ENCODE results near the gene SIL1. TPM values are rescaled to one million over a fixed set of nuclear protein-coding genes. Genes with fewer than 3 reads are reported as not detected.

SIL1 gene
- total RNA-seq, 1 experiment from 2014 or later = 114 TPM

- intact Hi-C loops (cut with micrococcal nuclease) = no loop called here
- BruUV-seq (replicated peaks) = no TSS peak
- CTCF ChIA-PET = no interaction called here
These were observed 199.6 kb downstream of the SIL1 start for GRCh38 chr5:138998521-138998920.

GRCh38 chr5:138996120-138996519 is 202.0 kb downstream of the SIL1 start:
- DNase-seq (ENCODE audit: unreplicated experiment) = no peak
- H3K27ac Mint-ChIP-seq (ENCODE audit: low read depth, unreplicated experiment) = no peak overlapping the region
- no peak for TF ChIP-seq CTCF (IDR thresholded peaks at IDR 0.05; ENCODE audit: unreplicated experiment)
- intact Hi-C loops (cut with micrococcal nuclease) = no loop called here
- H3K27me3 Mint-ChIP-seq (ENCODE audit: insufficient read depth, unreplicated experiment) = no peaks in the 10 kb centered on the region
- ChIA-PET POLR2A (no interaction called here), CTCF (no interaction called here)
- no peaks in the 10 kb centered on the region for H3K4me1 Mint-ChIP-seq (ENCODE audit: insufficient read depth, unreplicated experiment)
- H3K4me3 Mint-ChIP-seq (ENCODE audit: unreplicated experiment) = no peak overlapping the region
- peaks cover 7% of the 10 kb centered on the region for H3K9me3 Mint-ChIP-seq (ENCODE audit: unreplicated experiment)
- peaks cover 12% of the 10 kb centered on the region for H3K36me3 Mint-ChIP-seq (ENCODE audit: insufficient read depth, unreplicated experiment)
- no TSS peak for BruUV-seq (replicated peaks)

More at GRCh38 chr5:138998521-138998920, 199.6 kb downstream of the SIL1 start:
- Mint-ChIP-seq H3K36me3 (ENCODE audit: insufficient read depth, unreplicated experiment) (peaks cover 12% of the 10 kb centered on the region), H3K4me3 (ENCODE audit: unreplicated experiment) (no peak overlapping the region), H3K27me3 (ENCODE audit: insufficient read depth, unreplicated experiment) (no peaks in the 10 kb centered on the region), H3K4me1 (ENCODE audit: insufficient read depth, unreplicated experiment) (no peaks in the 10 kb centered on the region), H3K9me3 (ENCODE audit: unreplicated experiment) (peaks cover 7% of the 10 kb centered on the region), H3K27ac (ENCODE audit: low read depth, unreplicated experiment) (no peak overlapping the region)
- no peak for TF ChIP-seq CTCF (IDR thresholded peaks at IDR 0.05; ENCODE audit: unreplicated experiment)
- POLR2A ChIA-PET = interaction anchor here (1.0 kb wide), 1 partner anchor 21 kb away, joined by 3 read pairs; no protein-coding TSS in a partner anchor
- DNase-seq (ENCODE audit: unreplicated experiment) = no peak

GRCh38 chr5:138990986-138991590 is 207.1 kb downstream of the SIL1 start:
- H3K27ac Mint-ChIP-seq (ENCODE audit: low read depth, unreplicated experiment) = no peak overlapping the region
- DNase-seq (ENCODE audit: unreplicated experiment) = no peak

GRCh38 chr5:138989720-138990119 is 208.4 kb downstream of the SIL1 start:
- no peaks in the 10 kb centered on the region for H3K9me3 Mint-ChIP-seq (ENCODE audit: unreplicated experiment)
- BruUV-seq (replicated peaks) = no TSS peak
- no peaks in the 10 kb centered on the region for H3K27me3 Mint-ChIP-seq (ENCODE audit: insufficient read depth, unreplicated experiment)
- no peak for TF ChIP-seq CTCF (IDR thresholded peaks at IDR 0.05; ENCODE audit: unreplicated experiment)
- CTCF ChIA-PET = interaction anchor here (0.6 kb wide), 1 partner anchor 13 kb away, joined by 3 read pairs; no protein-coding TSS in a partner anchor
- H3K4me3 Mint-ChIP-seq (ENCODE audit: unreplicated experiment) = no peak overlapping the region
- H3K36me3 Mint-ChIP-seq (ENCODE audit: insufficient read depth, unreplicated experiment) = peaks cover 14% of the 10 kb centered on the region
- POLR2A ChIA-PET = no interaction called here
- peaks cover 4% of the 10 kb centered on the region for H3K4me1 Mint-ChIP-seq (ENCODE audit: insufficient read depth, unreplicated experiment)
- H3K27ac Mint-ChIP-seq (ENCODE audit: low read depth, unreplicated experiment) = no peak overlapping the region
- intact Hi-C loops (cut with micrococcal nuclease) = no loop called here
- DNase-seq (ENCODE audit: unreplicated experiment) = no peak

More at GRCh38 chr5:138990986-138991590, 207.1 kb downstream of the SIL1 start:
- POLR2A ChIA-PET = no interaction called here
- no peaks in the 10 kb centered on the region for H3K4me1 Mint-ChIP-seq (ENCODE audit: insufficient read depth, unreplicated experiment)
- CTCF ChIA-PET = no interaction called here
- BruUV-seq (replicated peaks) = no TSS peak
- intact Hi-C loops (cut with micrococcal nuclease) = no loop called here
- peaks cover 6% of the 10 kb centered on the region for H3K36me3 Mint-ChIP-seq (ENCODE audit: insufficient read depth, unreplicated experiment)
- H3K27me3 Mint-ChIP-seq (ENCODE audit: insufficient read depth, unreplicated experiment) = no peaks in the 10 kb centered on the region
- H3K9me3 Mint-ChIP-seq (ENCODE audit: unreplicated experiment) = peaks cover 7% of the 10 kb centered on the region
- TF ChIP-seq CTCF (IDR thresholded peaks at IDR 0.05; ENCODE audit: unreplicated experiment) = no peak
- no peak overlapping the region for H3K4me3 Mint-ChIP-seq (ENCODE audit: unreplicated experiment)

Measured in MCF 10A (cell line).